DND-41 (cell line): ENCODE results near the gene UACA.

Experiments
- EZH2 ChIP-seq: IDR thresholded peaks from 3 replicates; pipeline ENCODE4 v1.6.1; 2012; ENCODE audit warnings: borderline replicate concordance, low read depth, mild to moderate bottlenecking, moderate library complexity, low read length, inconsistent platforms; ENCODE audit not compliant: severe bottlenecking
- TF ChIP-seq, protein P1 (sequence below): IDR thresholded peaks from 2 replicates; pipeline ENCODE4 v1.5.1; 2012; ENCODE audit warnings: borderline replicate concordance, low read length, moderate library complexity, mild to moderate bottlenecking; ENCODE audit not compliant: poor library complexity, severe bottlenecking; ENCODE audit errors: extremely low read depth

DNA sequence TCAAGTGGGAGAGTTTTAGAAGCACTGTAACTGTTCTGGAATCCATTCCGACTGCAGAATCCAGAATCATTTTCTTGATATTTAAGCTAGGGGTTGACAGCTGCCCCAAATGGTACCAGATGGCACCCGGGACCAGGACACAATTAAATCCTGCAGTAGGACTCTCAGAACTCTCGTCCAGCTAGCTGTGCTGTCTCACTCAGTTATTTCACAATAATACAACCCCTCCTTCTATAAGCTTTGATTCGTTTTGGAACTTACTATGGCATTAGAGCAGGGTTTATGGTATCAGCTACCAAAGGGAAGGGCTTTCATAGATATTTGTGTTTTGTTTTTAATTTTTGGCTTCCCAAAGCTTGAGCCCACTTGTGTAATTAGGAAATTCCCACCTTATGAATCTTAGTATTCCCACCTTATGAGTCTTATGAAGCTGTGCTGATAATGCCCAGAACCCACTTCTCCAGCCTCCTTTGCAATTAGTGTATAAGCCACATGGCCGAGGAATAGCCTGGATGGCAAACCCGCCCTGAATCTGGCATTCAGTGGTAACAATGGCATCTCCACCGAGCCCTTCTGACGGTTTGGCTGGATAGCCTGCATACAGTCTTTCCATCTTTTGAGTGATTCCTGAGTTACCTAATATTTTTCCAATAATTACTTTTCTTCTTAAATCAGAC, 120.1 kb downstream of the UACA start:
- TF ChIP-seq, protein P1, sequence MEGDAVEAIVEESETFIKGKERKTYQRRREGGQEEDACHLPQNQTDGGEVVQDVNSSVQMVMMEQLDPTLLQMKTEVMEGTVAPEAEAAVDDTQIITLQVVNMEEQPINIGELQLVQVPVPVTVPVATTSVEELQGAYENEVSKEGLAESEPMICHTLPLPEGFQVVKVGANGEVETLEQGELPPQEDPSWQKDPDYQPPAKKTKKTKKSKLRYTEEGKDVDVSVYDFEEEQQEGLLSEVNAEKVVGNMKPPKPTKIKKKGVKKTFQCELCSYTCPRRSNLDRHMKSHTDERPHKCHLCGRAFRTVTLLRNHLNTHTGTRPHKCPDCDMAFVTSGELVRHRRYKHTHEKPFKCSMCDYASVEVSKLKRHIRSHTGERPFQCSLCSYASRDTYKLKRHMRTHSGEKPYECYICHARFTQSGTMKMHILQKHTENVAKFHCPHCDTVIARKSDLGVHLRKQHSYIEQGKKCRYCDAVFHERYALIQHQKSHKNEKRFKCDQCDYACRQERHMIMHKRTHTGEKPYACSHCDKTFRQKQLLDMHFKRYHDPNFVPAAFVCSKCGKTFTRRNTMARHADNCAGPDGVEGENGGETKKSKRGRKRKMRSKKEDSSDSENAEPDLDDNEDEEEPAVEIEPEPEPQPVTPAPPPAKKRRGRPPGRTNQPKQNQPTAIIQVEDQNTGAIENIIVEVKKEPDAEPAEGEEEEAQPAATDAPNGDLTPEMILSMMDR: no peak
- no peak for TF ChIP-seq EZH2
